ENCODE results near the gene UBL4A.
"Not testable (repeated sequence)": the region's sequence is repeated elsewhere in the genome, so short reads cannot be mapped to it uniquely, and the experiment has no call there.

- not testable (repeated sequence) for TF ChIP-seq TAF1 (IDR thresholded peaks at IDR 0.05; ENCODE audit: borderline replicate concordance, low read depth, low read length); POLR2A (IDR thresholded peaks at IDR 0.05; ENCODE audit: low read depth, low read length); POLR2AphosphoS5 (IDR thresholded peaks at IDR 0.05; ENCODE audit: low read depth, low read length)
Measured at GRCh38 chrX:154501423-154501822, 15.0 kb upstream of the UBL4A start.

All from GM12892 (cell line).